T-helper 22 cell (primary cell): ENCODE data around the gene PIR.

Experiments
- DNase-seq: peaks from one replicate; pipeline ENCODE4 v3.0.0-alpha.2; 2020; ENCODE audit warnings: low read depth

PIR gene

GRCh38 chrX:15349046-15349445 is 144.1 kb downstream of the PIR start:
- no peak for DNase-seq

- DNase-seq, result no peak
Observed at GRCh38 chrX:15345976-15346375, 147.2 kb downstream of the PIR start.

GRCh38 chrX:15344106-15344505 is 149.0 kb downstream of the PIR start:
- DNase-seq, result no peak

GRCh38 chrX:15343075-15343476 is 150.1 kb downstream of the PIR start:
- no peak for DNase-seq

GRCh38 chrX:15340867-15341266 is 152.3 kb downstream of the PIR start:
- no peak for DNase-seq

- peak; percentile 49 for DNase-seq
Observed at GRCh38 chrX:15336023-15336413, 157.1 kb downstream of the PIR start.

GRCh38 chrX:15335135-15336022 is 157.8 kb downstream of the PIR start, which contains the start of gene PIGA:
Gene PIGA, minus strand, starts transcription at chrX:15335523. Its CDS starts 3,593 bp downstream, at chrX:15331930.
- peak; percentile 88 for DNase-seq
